GM10266 (cell line): ENCODE data around the gene CXCR4.

Experiments
- DNase-seq: peaks from one replicate; pipeline ENCODE4 v3.0.0; 2012; ENCODE audit errors: extremely low spot score
- CTCF ChIP-seq: IDR thresholded peaks from 2 replicates; pipeline ENCODE4 v1.5.1; 2012; ENCODE audit warnings: mild to moderate bottlenecking, low read depth; ENCODE audit not compliant: control insufficient read depth, insufficient read depth; ENCODE audit errors: missing control alignments

CXCR4 gene

GRCh38 chr2:136119717-136120675, 2.0 kb upstream of the CXCR4 start:
- no peak for DNase-seq
- no peak for TF ChIP-seq CTCF

GRCh38 chr2:136118819-136119716, 1.1 kb upstream of the CXCR4 start:
- DNase-seq = peak; percentile 70

GRCh38 chr2:136117391-136117841, 533 bp downstream of the CXCR4 start:
- peak; percentile 20 for TF ChIP-seq CTCF
- DNase-seq = peak; percentile 44

More at GRCh38 chr2:136118819-136119716, 1.1 kb upstream of the CXCR4 start:
- TF ChIP-seq CTCF = no peak

GRCh38 chr2:136116813-136117390, 1.0 kb downstream of the CXCR4 start:
- DNase-seq = peak; percentile 82
- no peak for TF ChIP-seq CTCF

- DNase-seq = peak; percentile 44
- no peak for TF ChIP-seq CTCF
Observed at GRCh38 chr2:136116151-136116812, 1.7 kb downstream of the CXCR4 start.

- no peak for DNase-seq
- no peak for TF ChIP-seq CTCF
Observed at GRCh38 chr2:136115183-136115761, 2.7 kb downstream of the CXCR4 start.
